ENCODE measurements around the gene KLF13.

- TF ChIP-seq POLR2A (IDR thresholded peaks at IDR 0.05; ENCODE audit: low read depth, low read length) = no peak
- TF ChIP-seq SPI1 (IDR thresholded peaks at IDR 0.05; ENCODE audit: low read depth, low read length) = no peak
- TF ChIP-seq POLR2AphosphoS5 (IDR thresholded peaks at IDR 0.05; ENCODE audit: low read depth, low read length) = no peak
- TF ChIP-seq TAF1 (IDR thresholded peaks at IDR 0.05; ENCODE audit: low read depth, low read length) = no peak
- TF ChIP-seq POU2F2 (IDR thresholded peaks at IDR 0.05; ENCODE audit: low read depth, low read length) = no peak
Observed at GRCh38 chr15:31403096-31403495, 76.5 kb downstream of the KLF13 start.
